ENCODE data around the gene HLA-DRB1. TPM values are rescaled to one million over a fixed set of nuclear protein-coding genes. Genes with fewer than 3 reads are reported as not detected.
A peak's percentile ranks its signal among the peaks of the same experiment; 100 is the strongest.

The HLA-DRB1 gene
- total and polyA plus RNA-seq, 8 donors: 4.1 to 111 (median 24.2) TPM

DNA sequence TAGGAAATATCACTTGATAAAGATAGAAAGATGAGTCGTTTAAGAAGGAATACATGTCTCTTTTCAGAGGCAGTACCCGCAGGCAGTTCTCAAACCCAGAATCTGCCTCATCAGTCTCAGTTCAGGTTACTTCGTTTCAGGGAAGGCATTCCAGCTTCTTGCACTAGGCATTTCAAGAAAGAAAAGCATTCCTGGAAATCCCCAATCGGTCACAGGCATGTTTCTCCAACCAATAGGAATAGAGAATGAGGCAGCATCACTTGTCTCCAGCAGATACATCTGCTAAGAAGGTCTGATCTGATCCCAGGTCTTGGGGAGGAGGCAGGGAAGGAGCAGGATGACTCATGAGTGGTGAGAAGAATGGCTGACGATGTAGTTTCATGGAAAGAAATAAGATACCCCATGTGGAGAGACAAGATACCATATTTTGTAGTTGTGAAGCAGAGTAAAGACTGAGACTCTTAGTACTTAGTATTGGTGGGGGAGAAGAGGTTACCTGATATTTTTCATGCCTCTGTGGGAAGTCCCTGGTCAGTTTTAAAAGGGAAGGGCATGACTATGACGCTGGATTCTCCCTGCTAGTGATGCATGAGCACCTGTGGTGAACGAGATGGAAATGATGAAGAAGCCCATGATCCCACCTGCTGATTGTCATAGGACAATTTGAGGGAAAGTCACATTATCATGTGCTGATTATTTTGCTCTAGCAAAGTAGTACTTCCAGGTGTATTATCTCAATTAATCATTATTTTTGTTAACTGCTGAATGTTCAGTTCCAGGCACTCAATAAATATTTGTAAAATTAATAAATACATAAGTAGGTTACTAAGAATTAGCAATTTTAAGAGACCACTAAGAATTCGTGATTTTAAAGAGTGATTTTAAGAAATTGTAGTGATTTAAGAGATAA lies 20.3 kb upstream of the HLA-DRB1 start:
- no peaks in the 10 kb centered on the region for H3K27me3 ChIP-seq
- H3K36me3 ChIP-seq: no peaks in the 10 kb centered on the region
- peak overlapping the region in 4 of 5 donors; percentile 37 to 72 (median 52) for H3K27ac ChIP-seq
- TF ChIP-seq POLR2AphosphoS5 (IDR thresholded peaks at IDR 0.05) (peak in 2 of 3 donors; percentile 31 to 34), EP300 (IDR thresholded peaks at IDR 0.05) (no peak), POLR2A (IDR thresholded peaks at IDR 0.05) (no peak)
- TF ChIP-seq, protein P1, sequence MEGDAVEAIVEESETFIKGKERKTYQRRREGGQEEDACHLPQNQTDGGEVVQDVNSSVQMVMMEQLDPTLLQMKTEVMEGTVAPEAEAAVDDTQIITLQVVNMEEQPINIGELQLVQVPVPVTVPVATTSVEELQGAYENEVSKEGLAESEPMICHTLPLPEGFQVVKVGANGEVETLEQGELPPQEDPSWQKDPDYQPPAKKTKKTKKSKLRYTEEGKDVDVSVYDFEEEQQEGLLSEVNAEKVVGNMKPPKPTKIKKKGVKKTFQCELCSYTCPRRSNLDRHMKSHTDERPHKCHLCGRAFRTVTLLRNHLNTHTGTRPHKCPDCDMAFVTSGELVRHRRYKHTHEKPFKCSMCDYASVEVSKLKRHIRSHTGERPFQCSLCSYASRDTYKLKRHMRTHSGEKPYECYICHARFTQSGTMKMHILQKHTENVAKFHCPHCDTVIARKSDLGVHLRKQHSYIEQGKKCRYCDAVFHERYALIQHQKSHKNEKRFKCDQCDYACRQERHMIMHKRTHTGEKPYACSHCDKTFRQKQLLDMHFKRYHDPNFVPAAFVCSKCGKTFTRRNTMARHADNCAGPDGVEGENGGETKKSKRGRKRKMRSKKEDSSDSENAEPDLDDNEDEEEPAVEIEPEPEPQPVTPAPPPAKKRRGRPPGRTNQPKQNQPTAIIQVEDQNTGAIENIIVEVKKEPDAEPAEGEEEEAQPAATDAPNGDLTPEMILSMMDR (IDR thresholded peaks at IDR 0.05): no peak
- no peaks in the 10 kb centered on the region for H3K9me3 ChIP-seq
- no peak overlapping the region for H3K4me3 ChIP-seq
- peak in 1 of 2 donors; percentile 93 for DNase-seq
- 7 to 20% (median 17%) methylated on average over 8 of the region's 8 CpGs for WGBS, 5 donors
- intact Hi-C loops (cut with DNase I; ENCODE audit: low total_unique reads): no loop called here
- H3K4me1 ChIP-seq: peaks cover 0 to 8% (median 0%) of the 10 kb centered on the region in 4 donors

- Histone ChIP-seq H3K36me3 (no peaks in the 10 kb centered on the region), H3K9me3 (no peaks in the 10 kb centered on the region), H3K4me1 (peaks cover 0 to 11% (median 0%) of the 10 kb centered on the region in 4 donors), H3K27ac (peak overlapping the region in 4 of 5 donors; percentile 37 to 72 (median 47)), H3K27me3 (no peaks in the 10 kb centered on the region), H3K4me3 (no peak overlapping the region)
- TF ChIP-seq, protein P1 (IDR thresholded peaks at IDR 0.05): no peak
- TF ChIP-seq POLR2A (IDR thresholded peaks at IDR 0.05): no peak
- TF ChIP-seq POLR2AphosphoS5 (IDR thresholded peaks at IDR 0.05): no peak
- TF ChIP-seq EP300 (IDR thresholded peaks at IDR 0.05): no peak
- no peak for DNase-seq
- intact Hi-C loops (cut with DNase I; ENCODE audit: low total_unique reads): no loop called here
- WGBS, 5 donors: 57 to 90% (median 65%) methylated on average over 2 to 3 of the region's 3 CpGs
Observed at GRCh38 chr6:32609391-32609730, 19.7 kb upstream of the HLA-DRB1 start.

- Histone ChIP-seq H3K27ac (no peak overlapping the region), H3K4me3 (no peak overlapping the region), H3K27me3 (no peaks in the 10 kb centered on the region), H3K4me1 (peaks cover 0 to 11% (median 0%) of the 10 kb centered on the region in 4 donors), H3K36me3 (no peaks in the 10 kb centered on the region), H3K9me3 (no peaks in the 10 kb centered on the region)
- no peak for DNase-seq
- 31 to 65% (median 48%) methylated on average over 2 to 3 of the region's 3 CpGs for WGBS, 5 donors
- TF ChIP-seq, protein P1 (IDR thresholded peaks at IDR 0.05): no peak
- TF ChIP-seq POLR2AphosphoS5 (IDR thresholded peaks at IDR 0.05): no peak
- no peak for TF ChIP-seq POLR2A (IDR thresholded peaks at IDR 0.05)
- TF ChIP-seq EP300 (IDR thresholded peaks at IDR 0.05): no peak
- intact Hi-C loops (cut with DNase I; ENCODE audit: low total_unique reads): no loop called here
Observed at GRCh38 chr6:32608362-32608761, 18.7 kb upstream of the HLA-DRB1 start.

- intact Hi-C loops (cut with DNase I; ENCODE audit: low total_unique reads): no loop called here
- no peak for DNase-seq
- no peaks in the 10 kb centered on the region for H3K27me3 ChIP-seq
- WGBS, 5 donors: 43 to 79% (median 48%) methylated on average over 2 of the region's 2 CpGs
- peaks cover 0 to 11% (median 0%) of the 10 kb centered on the region in 4 donors for H3K4me1 ChIP-seq
- H3K27ac ChIP-seq: no peak overlapping the region
- TF ChIP-seq EP300 (IDR thresholded peaks at IDR 0.05) (no peak), POLR2AphosphoS5 (IDR thresholded peaks at IDR 0.05) (no peak), POLR2A (IDR thresholded peaks at IDR 0.05) (no peak)
- TF ChIP-seq, protein P1 (IDR thresholded peaks at IDR 0.05): no peak
- H3K4me3 ChIP-seq: no peak overlapping the region
- H3K9me3 ChIP-seq: no peaks in the 10 kb centered on the region
- H3K36me3 ChIP-seq: no peaks in the 10 kb centered on the region
Observed at GRCh38 chr6:32607988-32608298, 18.3 kb upstream of the HLA-DRB1 start.
